H1 (cell line): ENCODE data around the gene TMEM255B.

Experiments used
- MAX ChIP-seq: IDR thresholded peaks from 2 replicates; pipeline ENCODE4 v1.6.1; 2012; ENCODE audit warnings: inconsistent platforms
- USF2 ChIP-seq: IDR thresholded peaks from 2 replicates; pipeline ENCODE4 v1.6.1; 2011; ENCODE audit warnings: low read length, improper control_type of control experiment
- YY1 ChIP-seq: IDR thresholded peaks from 2 replicates; pipeline ENCODE4 v1.6.1; 2011; ENCODE audit warnings: low read depth, mild to moderate bottlenecking, low read length

GRCh38 chr13:113822266-113822665 is 63.2 kb downstream of the TMEM255B start:
- TF ChIP-seq USF2 (no peak), YY1 (no peak), MAX (no peak)
